ENCODE measurements around the gene CTF1.

- no peak for TF ChIP-seq GATA2 (IDR thresholded peaks at IDR 0.05; ENCODE audit: low read depth, low read length)
- no peak for TF ChIP-seq GATA3 (IDR thresholded peaks at IDR 0.05; ENCODE audit: low read depth, low read length)
Measured at GRCh38 chr16:30925995-30926811, 29.8 kb downstream of the CTF1 start.
